ENCODE results near the gene PCDHB16.
"Not testable (repeated sequence)": the region's sequence is repeated elsewhere in the genome, so short reads cannot be mapped to it uniquely, and the experiment has no call there.

PCDHB16 gene

DNA sequence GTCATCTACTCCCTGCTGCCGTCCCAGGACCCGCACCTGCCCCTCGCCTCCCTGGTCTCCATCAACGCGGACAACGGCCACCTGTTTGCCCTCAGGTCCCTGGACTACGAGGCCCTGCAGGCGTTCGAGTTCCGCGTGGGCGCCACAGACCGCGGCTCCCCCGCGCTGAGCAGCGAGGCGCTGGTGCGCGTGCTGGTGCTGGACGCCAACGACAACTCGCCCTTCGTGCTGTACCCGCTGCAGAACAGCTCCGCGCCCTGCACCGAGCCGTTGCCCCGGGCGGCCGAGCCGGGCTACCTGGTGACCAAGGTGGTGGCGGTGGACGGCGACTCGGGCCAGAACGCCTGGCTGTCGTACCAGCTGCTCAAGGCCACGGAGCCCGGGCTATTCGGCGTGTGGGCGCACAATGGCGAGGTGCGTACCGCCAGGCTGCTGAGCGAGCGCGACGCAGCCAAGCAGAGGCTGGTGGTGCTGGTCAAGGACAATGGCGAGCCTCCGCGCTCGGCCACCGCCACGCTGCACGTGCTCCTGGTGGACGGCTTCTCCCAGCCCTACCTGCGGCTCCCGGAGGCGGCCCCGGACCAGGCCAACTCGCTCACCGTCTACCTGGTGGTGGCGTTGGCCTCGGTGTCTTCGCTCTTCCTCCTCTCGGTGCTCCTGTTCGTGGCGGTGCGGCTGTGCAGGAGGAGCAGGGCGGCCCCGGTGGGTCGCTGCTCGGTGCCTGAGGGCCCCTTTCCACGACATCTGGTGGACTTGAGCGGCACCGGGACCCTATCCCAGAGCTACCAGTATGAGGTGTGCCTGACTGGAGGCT lies 7.7 kb upstream of the PCDHB16 start:
- H3K4me1 ChIP-seq (ENCODE audit: insufficient read depth, low read length); H3K9ac ChIP-seq (ENCODE audit: low read depth, low read length); H3K36me3 ChIP-seq (ENCODE audit: insufficient read depth, low read length); H3K9me3 ChIP-seq (ENCODE audit: control insufficient read depth, insufficient read depth, low read length): not testable (repeated sequence)

DNA sequence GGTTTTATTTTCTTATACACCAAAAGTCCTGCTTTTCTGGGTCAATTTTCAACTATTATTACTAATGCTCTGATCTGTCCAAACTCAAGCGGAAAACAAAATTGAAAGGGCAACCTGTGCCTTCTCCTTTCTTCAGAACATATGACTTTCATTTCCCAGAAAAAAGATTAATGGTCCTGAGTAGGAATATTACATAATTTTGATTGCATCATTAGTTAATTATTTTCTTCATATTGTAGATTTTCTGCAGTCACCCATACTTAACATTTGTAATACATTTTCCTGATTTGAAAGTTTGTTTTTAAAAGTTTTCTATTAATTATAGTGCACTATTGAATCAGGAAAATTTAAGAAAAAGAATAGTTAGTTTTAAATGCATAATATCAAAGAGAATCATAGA lies 6.3 kb upstream of the PCDHB16 start:
- Histone ChIP-seq H3K9ac (ENCODE audit: low read depth, low read length) (no peak overlapping the region), H3K4me1 (ENCODE audit: insufficient read depth, low read length) (no peaks in the 10 kb centered on the region), H3K9me3 (ENCODE audit: control insufficient read depth, insufficient read depth, low read length) (no peaks in the 10 kb centered on the region; the same call in 1 of the 2 replicates), H3K36me3 (ENCODE audit: insufficient read depth, low read length) (no peaks in the 10 kb centered on the region)

DNA sequence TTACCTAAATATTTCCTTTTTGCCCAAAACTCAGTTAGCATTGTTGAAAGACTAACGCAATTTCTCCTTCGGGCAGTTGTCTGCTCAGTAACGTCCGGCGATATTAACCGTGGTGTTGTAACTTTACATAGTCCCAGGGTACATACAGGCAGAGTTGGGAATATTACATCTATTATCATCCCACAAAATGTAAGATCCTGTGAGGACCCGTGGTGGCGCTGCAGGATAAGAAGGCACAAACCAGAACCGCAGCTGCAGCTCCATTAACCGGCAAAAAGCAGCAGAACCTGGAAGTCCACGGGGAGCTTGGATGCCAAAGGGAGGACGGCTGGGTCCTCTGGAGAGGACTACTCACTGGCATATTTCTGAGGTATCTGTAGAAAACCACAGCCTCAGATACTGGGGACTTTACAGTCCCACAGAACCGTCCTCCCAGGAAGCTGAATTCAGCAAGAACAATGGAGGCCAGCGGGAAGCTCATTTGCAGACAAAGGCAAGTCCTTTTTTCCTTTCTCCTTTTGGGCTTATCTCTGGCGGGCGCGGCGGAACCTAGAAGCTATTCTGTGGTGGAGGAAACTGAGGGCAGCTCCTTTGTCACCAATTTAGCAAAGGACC lies 4.5 kb upstream of the PCDHB16 start, which contains the start of gene PCDHB8:
TSS of gene PCDHB8 (plus strand) at position 214 of the 615 bp plus-strand sequence. CDS start at position 459, 245 bp downstream.
- not testable (repeated sequence) for H3K36me3 ChIP-seq (ENCODE audit: insufficient read depth, low read length); H3K9ac ChIP-seq (ENCODE audit: low read depth, low read length); H3K4me1 ChIP-seq (ENCODE audit: insufficient read depth, low read length); H3K9me3 ChIP-seq (ENCODE audit: control insufficient read depth, insufficient read depth, low read length)

DNA sequence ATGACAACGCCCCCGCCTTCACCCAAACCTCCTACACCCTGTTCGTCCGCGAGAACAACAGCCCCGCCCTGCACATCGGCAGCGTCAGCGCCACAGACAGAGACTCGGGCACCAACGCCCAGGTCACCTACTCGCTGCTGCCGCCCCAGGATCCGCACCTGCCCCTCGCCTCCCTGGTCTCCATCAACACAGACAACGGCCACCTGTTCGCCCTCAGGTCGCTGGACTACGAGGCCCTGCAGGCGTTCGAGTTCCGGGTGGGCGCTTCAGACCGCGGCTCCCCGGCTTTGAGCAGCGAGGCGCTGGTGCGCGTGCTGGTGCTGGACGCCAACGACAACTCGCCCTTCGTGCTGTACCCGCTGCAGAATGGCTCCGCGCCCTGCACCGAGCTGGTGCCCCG lies 2.8 kb upstream of the PCDHB16 start:
- H3K9me3 ChIP-seq (ENCODE audit: control insufficient read depth, insufficient read depth, low read length), result not testable (repeated sequence)

DNA sequence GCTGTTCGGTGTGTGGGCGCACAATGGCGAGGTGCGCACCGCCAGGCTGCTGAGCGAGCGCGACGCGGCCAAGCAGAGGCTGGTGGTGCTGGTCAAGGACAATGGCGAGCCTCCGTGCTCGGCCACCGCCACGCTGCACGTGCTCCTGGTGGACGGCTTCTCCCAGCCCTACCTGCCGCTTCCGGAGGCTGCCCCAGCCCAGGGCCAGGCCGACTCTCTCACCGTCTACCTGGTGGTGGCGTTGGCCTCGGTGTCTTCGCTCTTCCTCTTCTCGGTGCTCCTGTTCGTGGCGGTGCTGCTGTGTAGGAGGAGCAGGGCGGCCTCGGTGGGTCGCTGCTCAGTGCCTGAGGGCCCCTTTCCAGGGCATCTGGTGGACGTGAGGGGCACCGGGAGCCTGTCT lies 2.3 kb upstream of the PCDHB16 start:
- not testable (repeated sequence) for H3K9ac ChIP-seq (ENCODE audit: low read depth, low read length); H3K4me1 ChIP-seq (ENCODE audit: insufficient read depth, low read length); H3K9me3 ChIP-seq (ENCODE audit: control insufficient read depth, insufficient read depth, low read length); H3K36me3 ChIP-seq (ENCODE audit: insufficient read depth, low read length)

More for the DNA sequence above, 2.8 kb upstream of the PCDHB16 start:
- H3K9ac ChIP-seq (ENCODE audit: low read depth, low read length); H3K4me1 ChIP-seq (ENCODE audit: insufficient read depth, low read length); H3K36me3 ChIP-seq (ENCODE audit: insufficient read depth, low read length): not testable (repeated sequence)

DNA sequence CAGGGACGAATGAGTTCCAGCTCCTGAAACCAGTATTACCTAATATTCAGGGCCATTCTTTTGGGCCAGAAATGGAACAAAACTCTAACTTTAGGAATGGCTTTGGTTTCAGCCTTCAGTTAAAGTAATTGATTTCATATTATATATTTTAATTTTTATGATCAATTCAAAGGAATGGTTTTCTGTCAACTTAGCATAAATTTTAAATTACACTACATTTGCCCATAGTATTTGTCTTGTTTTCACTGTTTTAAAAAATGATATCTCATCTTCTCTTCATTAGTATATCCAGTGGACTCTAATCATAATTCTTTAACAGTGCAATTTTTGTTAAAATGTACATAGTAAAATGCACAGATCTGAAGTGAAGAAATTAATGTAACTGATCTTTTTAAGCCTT lies 1.9 kb upstream of the PCDHB16 start:
- Histone ChIP-seq H3K36me3 (ENCODE audit: insufficient read depth, low read length) (no peaks in the 10 kb centered on the region), H3K9me3 (ENCODE audit: control insufficient read depth, insufficient read depth, low read length) (0 out of 2 replicates have a peak, but pooled peaks cover 3% of the 10 kb centered on the region), H3K4me1 (ENCODE audit: insufficient read depth, low read length) (no peaks in the 10 kb centered on the region), H3K9ac (ENCODE audit: low read depth, low read length) (no peak overlapping the region)

DNA sequence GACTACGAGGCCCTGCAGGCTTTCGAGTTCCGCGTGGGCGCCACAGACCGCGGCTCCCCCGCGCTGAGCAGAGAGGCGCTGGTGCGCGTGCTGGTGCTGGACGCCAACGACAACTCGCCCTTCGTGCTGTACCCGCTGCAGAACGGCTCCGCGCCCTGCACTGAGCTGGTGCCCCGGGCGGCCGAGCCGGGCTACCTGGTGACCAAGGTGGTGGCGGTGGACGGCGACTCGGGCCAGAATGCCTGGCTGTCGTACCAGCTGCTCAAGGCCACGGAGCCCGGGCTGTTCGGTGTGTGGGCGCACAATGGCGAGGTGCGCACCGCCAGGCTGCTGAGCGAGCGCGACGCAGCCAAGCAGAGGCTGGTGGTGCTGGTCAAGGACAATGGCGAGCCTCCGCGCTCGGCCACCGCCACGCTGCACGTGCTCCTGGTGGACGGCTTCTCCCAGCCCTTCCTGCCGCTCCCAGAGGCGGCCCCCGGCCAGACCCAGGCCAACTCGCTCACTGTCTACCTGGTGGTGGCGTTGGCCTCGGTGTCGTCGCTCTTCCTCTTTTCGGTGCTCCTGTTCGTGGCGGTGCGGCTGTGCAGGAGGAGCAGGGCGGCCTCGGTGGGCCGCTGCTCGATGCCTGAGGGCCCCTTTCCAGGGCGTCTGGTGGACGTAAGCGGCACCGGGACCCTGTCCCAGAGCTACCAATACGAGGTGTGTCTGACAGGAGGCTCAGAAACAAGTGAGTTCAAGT lies 2.1 kb downstream of the PCDHB16 start:
- not testable (repeated sequence) for H3K36me3 ChIP-seq (ENCODE audit: insufficient read depth, low read length); H3K9me3 ChIP-seq (ENCODE audit: control insufficient read depth, insufficient read depth, low read length); H3K4me1 ChIP-seq (ENCODE audit: insufficient read depth, low read length); H3K9ac ChIP-seq (ENCODE audit: low read depth, low read length)

DNA sequence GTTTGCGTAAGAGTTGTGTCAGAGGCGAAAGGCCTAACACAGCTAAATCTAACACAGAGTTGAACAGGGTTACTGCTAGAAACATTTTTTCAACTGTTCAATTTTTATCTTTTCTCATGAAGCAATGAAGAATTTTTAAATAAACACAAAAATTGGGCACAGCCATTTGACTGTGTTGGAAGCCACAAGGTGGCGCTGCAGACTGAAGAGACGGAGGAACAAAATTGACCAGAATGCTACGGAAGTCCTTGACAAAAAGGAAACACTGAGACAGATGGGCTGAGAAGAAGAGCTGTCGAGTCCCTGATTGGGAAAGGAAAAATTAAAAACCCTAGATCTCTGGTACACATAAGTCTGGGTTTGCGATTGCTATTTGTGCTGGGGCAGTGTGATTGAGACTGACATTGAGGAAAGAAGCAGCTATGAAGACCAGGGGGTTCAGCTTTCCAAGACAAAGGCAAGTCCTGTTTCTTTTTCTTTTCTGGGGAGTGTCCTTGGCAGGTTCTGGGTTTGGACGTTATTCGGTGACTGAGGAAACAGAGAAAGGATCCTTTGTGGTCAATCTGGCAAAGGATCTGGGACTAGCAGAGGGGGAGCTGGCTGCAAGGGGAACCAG lies 4.8 kb downstream of the PCDHB16 start, which contains the start of gene PCDHB9:
TSS of gene PCDHB9 (plus strand) at position 265 of the 616 bp plus-strand sequence. CDS start at position 423, 158 bp downstream.
- no peaks in the 10 kb centered on the region for H3K4me1 ChIP-seq (ENCODE audit: insufficient read depth, low read length)
- 0 out of 2 replicates have a peak, but pooled peaks cover 3% of the 10 kb centered on the region for H3K9me3 ChIP-seq (ENCODE audit: control insufficient read depth, insufficient read depth, low read length)
- H3K9ac ChIP-seq (ENCODE audit: low read depth, low read length), result no peak within 1 kb of the TSS
- no peaks in the 10 kb centered on the region for H3K36me3 ChIP-seq (ENCODE audit: insufficient read depth, low read length)

DNA sequence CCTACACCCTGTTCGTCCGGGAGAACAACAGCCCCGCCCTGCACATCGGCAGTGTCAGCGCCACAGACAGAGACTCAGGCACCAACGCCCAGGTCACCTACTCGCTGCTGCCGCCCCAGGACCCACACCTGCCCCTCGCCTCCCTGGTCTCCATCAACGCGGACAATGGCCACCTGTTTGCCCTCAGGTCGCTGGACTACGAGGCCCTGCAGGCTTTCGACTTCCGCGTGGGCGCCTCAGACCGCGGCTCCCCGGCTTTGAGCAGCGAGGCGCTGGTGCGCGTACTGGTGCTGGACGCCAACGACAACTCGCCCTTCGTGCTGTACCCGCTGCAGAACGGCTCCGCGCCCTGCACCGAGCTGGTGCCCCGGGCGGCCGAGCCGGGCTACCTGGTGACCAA lies 6.5 kb downstream of the PCDHB16 start:
- not testable (repeated sequence) for H3K9me3 ChIP-seq (ENCODE audit: control insufficient read depth, insufficient read depth, low read length)

DNA sequence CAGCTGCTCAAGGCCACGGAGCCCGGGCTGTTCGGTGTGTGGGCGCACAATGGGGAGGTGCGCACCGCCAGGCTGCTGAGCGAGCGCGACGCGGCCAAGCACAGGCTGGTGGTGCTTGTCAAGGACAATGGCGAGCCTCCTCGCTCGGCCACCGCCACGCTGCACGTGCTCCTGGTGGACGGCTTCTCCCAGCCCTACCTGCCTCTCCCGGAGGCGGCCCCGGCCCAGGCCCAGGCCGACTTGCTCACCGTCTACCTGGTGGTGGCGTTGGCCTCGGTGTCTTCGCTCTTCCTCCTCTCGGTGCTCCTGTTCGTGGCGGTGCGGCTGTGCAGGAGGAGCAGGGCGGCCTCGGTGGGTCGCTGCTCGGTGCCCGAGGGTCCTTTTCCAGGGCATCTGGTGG lies 6.9 kb downstream of the PCDHB16 start:
- not testable (repeated sequence) for H3K36me3 ChIP-seq (ENCODE audit: insufficient read depth, low read length); H3K9me3 ChIP-seq (ENCODE audit: control insufficient read depth, insufficient read depth, low read length); H3K4me1 ChIP-seq (ENCODE audit: insufficient read depth, low read length)

More for the DNA sequence above, 6.5 kb downstream of the PCDHB16 start:
- H3K9ac ChIP-seq (ENCODE audit: low read depth, low read length); H3K36me3 ChIP-seq (ENCODE audit: insufficient read depth, low read length); H3K4me1 ChIP-seq (ENCODE audit: insufficient read depth, low read length): not testable (repeated sequence)

DNA sequence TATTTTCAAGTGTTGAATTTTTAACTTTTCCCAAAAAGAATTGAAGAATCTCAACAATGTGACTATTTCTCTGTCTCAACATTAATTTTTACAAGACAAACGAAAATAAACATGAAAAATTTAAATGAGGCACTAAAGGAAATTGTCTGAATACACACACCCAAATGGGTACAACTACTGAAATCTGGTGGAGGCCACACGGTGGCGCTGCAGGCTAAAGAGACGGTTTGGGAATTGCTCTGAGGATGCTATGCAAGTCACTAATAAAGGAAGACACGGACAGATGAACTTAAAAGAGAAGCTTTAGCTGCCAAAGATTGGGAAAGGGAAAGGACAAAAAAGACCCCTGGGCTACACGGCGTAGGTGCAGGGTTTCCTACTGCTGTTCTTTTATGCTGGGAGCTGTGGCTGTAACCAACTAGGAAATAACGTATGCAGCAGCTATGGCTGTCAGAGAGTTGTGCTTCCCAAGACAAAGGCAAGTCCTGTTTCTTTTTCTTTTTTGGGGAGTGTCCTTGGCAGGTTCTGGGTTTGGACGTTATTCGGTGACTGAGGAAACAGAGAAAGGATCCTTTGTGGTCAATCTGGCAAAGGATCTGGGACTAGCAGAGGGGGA lies 10.0 kb downstream of the PCDHB16 start, which contains the start of gene PCDHB10:
TSS of gene PCDHB10 (plus strand) at position 244 of the 616 bp plus-strand sequence. CDS start at position 444, 200 bp downstream.
- Histone ChIP-seq H3K4me1 (ENCODE audit: insufficient read depth, low read length) (no peaks in the 10 kb centered on the region), H3K36me3 (ENCODE audit: insufficient read depth, low read length) (no peaks in the 10 kb centered on the region), H3K9me3 (ENCODE audit: control insufficient read depth, insufficient read depth, low read length) (peaks cover 4% of the 10 kb centered on the region; the same call in 1 of the 2 replicates), H3K9ac (ENCODE audit: low read depth, low read length) (peak within 1 kb of the TSS; percentile 41)

More for the DNA sequence above, 6.9 kb downstream of the PCDHB16 start:
- not testable (repeated sequence) for H3K9ac ChIP-seq (ENCODE audit: low read depth, low read length)

DNA sequence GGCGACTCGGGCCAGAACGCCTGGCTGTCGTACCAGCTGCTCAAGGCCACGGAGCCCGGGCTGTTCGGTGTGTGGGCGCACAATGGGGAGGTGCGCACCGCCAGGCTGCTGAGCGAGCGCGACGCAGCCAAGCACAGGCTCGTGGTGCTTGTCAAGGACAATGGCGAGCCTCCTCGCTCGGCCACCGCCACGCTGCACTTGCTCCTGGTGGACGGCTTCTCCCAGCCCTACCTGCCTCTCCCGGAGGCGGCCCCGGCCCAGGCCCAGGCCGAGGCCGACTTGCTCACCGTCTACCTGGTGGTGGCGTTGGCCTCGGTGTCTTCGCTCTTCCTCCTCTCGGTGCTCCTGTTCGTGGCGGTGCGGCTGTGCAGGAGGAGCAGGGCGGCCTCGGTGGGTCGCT lies 12.1 kb downstream of the PCDHB16 start:
- not testable (repeated sequence) for H3K9me3 ChIP-seq (ENCODE audit: control insufficient read depth, insufficient read depth, low read length); H3K4me1 ChIP-seq (ENCODE audit: insufficient read depth, low read length); H3K36me3 ChIP-seq (ENCODE audit: insufficient read depth, low read length); H3K9ac ChIP-seq (ENCODE audit: low read depth, low read length)

DNA sequence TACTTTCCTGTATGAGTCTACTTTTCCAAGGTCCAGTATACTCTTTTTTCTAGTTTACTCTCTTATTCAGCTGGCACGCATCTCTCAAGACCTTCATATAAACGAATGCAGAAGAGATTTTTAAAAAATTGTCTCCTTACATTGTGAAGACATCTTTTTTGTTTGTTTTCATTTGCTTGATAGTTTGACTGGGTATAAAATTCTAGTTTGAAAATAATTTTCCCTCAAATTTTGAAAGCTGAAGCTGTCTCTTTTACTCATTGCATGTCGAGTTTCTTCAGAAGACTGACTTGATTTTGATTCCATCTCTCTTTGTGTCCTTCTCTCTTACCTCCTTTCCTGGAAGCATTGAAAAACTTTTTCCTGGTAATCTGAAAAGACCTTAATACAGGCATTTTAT lies 14.2 kb downstream of the PCDHB16 start:
- Histone ChIP-seq H3K4me1 (ENCODE audit: insufficient read depth, low read length) (no peaks in the 10 kb centered on the region), H3K36me3 (ENCODE audit: insufficient read depth, low read length) (no peaks in the 10 kb centered on the region), H3K9ac (ENCODE audit: low read depth, low read length) (no peak overlapping the region), H3K9me3 (ENCODE audit: control insufficient read depth, insufficient read depth, low read length) (peaks cover 4% of the 10 kb centered on the region; the same call in 1 of the 2 replicates)

Data from ES-I3 (cell line).